Measurements from ENCODE around the gene ME1.

GRCh38 chr6:83308833-83309232 is 122.0 kb downstream of the ME1 start:
- TF ChIP-seq, protein P1, sequence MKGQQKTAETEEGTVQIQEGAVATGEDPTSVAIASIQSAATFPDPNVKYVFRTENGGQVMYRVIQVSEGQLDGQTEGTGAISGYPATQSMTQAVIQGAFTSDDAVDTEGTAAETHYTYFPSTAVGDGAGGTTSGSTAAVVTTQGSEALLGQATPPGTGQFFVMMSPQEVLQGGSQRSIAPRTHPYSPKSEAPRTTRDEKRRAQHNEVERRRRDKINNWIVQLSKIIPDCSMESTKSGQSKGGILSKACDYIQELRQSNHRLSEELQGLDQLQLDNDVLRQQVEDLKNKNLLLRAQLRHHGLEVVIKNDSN (IDR thresholded peaks at IDR 0.05): no peak
- TF ChIP-seq TAF1 (IDR thresholded peaks at IDR 0.05; ENCODE audit: low read depth): no peak
